GM19351 (cell line): ENCODE measurements around the gene MRRF.

Experiments used
- ATAC-seq: cut with Tn5 transposase; IDR thresholded peaks from one replicate; pipeline ENCODE4 v1.9.1; 2021; ENCODE audit warnings: mild to moderate bottlenecking, moderate library complexity; ENCODE audit not compliant: unreplicated experiment

The MRRF gene

DNA sequence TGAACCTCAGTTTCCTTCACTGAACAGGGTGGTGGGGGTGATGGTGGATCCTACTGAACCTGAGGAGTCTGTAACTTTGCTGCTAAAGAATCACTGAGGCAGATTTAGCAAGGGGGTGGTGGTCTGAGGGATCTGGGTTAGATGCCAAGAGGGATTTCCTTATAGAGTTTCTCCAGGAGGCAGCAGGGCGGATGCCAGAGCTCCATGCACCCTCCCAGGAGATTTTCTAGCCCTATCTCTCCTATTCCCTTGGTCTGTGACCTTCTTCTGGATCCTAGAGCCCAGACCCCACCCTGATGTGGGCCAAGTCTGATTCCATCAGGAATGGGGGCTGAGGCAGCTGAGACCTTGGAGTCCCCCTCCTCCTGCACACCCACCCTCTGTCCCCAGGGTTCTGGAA is 112.1 kb downstream of the MRRF start:
- no peak for ATAC-seq

DNA sequence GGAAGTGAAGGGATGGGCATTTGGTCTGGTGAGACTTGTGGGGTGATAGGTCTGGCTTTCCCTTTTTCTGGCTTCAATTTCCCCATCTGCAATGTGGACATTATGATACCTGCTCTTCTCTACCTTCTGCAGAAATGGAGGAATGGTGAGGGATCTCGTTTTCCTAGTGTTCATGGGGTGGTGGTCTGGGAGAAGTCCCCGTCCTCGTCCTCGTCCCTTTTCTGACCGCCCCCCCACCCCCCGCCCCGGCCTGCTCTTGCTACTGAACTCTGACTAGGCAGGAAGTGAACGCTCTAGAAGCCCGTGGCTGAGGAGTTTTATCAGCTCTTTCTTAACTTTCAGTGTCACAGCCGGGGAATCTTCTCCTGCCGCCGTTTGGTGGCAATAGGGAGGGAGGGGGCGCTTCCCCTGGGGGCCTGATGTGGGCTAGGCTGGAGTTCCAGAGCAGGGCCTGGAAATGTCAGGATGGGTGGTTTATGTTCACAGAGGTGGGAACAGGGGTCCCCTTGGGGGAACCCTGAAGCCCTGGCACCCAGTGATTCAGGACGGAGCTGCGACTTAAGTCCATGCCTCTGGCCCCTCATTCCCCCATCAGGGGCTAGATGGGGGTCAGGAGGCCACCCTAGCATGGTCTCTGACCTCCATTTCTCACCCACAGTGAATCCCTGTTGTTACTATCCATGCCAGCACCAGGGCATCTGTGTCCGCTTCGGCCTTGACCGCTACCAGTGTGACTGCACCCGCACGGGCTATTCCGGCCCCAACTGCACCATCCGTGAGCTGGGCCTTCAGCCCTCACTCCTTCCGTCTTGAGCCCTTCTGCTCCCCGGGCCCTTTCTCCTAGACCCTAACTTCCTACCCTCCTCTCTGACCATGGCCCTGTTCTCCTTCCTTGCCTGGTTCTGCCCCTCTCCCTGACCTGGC is 112.8 kb downstream of the MRRF start:
- ATAC-seq, result no peak

GRCh38 chr9:122378236-122378635 is 113.6 kb downstream of the MRRF start:
- ATAC-seq, result no peak

- ATAC-seq, result no peak
Observed at GRCh38 chr9:122379340-122379739, 114.7 kb downstream of the MRRF start.

DNA sequence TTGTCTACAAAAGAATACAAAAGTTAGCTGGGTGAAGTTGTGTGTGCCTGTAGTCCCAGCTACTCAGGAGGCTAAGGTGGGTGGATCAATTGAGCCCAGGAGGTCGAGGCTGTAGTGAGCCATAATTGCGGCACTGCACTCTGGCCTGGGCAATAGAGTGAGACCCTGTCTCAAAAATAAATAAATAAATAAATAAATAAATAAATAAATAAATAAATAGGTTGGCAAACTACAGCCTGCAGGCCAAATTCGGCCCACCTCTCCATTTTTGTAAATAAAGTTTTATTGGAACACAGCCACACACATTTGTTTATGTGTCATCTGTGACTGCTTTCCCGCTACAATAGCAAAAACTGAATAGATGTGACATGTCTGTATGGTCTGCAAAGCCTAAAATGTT is 115.6 kb downstream of the MRRF start:
- ATAC-seq, result no peak
